Gastroesophageal sphincter (tissue), 3 donors: ENCODE results near the gene TNFRSF4.

Experiments
- POLR2AphosphoS5 ChIP-seq: sonication (generic); formaldehyde crosslinking; IDR thresholded peaks from one replicate; pipeline ENCODE4 v1.6.1; 2017; ENCODE audit warnings: antibody characterized with exemption
- TF ChIP-seq, protein P1 (sequence below), 4 experiments: fragments of 200-600 bp in 2 of 4; fragments of 450-650 bp in 2 of 4; sonication (generic) in 1 of 4; IDR thresholded peaks; one replicate each; pipeline ENCODE4 v1.5.1; 2017 to 2019; ENCODE audit warnings: antibody characterized with exemption in 4 of 4, mild to moderate bottlenecking in 2 of 4, moderate library complexity in 2 of 4

DNA sequence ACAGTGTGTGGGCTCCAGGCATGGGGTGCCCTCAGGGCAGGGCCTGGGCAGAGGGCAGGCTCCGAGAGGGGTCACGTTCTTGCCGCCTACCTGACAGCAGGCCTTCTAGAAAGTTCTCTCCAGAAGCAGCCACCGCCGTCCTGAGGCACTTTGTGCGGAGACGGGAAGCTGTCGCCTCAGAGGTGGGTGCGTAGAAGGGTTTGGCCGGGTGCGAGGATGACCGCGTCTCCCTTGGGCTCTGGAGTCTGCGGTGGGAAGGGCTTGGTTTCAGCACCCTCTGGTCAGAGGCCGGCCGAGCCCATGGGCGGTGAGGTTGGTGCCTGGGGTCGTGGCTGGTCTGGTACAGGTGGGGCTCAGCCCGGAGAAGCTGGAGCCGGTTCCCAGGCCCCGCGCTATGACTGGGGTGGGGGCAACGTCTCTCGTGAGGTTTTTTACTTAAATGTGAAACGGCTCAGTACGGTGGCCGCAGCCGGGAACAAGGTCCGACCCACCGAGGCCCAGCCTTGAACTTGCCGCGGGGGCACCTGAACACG is 50.3 kb downstream of the TNFRSF4 start:
- TF ChIP-seq, protein P1, sequence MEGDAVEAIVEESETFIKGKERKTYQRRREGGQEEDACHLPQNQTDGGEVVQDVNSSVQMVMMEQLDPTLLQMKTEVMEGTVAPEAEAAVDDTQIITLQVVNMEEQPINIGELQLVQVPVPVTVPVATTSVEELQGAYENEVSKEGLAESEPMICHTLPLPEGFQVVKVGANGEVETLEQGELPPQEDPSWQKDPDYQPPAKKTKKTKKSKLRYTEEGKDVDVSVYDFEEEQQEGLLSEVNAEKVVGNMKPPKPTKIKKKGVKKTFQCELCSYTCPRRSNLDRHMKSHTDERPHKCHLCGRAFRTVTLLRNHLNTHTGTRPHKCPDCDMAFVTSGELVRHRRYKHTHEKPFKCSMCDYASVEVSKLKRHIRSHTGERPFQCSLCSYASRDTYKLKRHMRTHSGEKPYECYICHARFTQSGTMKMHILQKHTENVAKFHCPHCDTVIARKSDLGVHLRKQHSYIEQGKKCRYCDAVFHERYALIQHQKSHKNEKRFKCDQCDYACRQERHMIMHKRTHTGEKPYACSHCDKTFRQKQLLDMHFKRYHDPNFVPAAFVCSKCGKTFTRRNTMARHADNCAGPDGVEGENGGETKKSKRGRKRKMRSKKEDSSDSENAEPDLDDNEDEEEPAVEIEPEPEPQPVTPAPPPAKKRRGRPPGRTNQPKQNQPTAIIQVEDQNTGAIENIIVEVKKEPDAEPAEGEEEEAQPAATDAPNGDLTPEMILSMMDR (IDR thresholded peaks at IDR 0.05), result no peak
- TF ChIP-seq POLR2AphosphoS5, result no peak
